IMR-90 (cell line): ENCODE measurements around the gene ESM1.

Experiments
- BHLHE40 ChIP-seq: fragments of 150-350 bp; IDR thresholded peaks from 2 replicates; pipeline ENCODE4 v1.6.1; 2016; ENCODE audit warnings: mild to moderate bottlenecking, low read depth, low read length
- CEBPB ChIP-seq: IDR thresholded peaks from 2 replicates; pipeline ENCODE4 v1.6.1; 2012; ENCODE audit warnings: low read depth, low read length, improper control_type of control experiment
- CTCF ChIP-seq: conservative IDR thresholded peaks from 2 replicates; pipeline ENCODE4 v1.5.1; 2012; ENCODE audit warnings: mild to moderate bottlenecking, low read depth, low read length, improper control_type of control experiment
- ELK1 ChIP-seq: fragments of 150-350 bp; IDR thresholded peaks from 2 replicates; pipeline ENCODE4 v1.6.1; 2016; ENCODE audit warnings: low read depth, mild to moderate bottlenecking, low read length, moderate library complexity, borderline replicate concordance
- MAFK ChIP-seq: IDR thresholded peaks from 2 replicates; pipeline ENCODE4 v1.6.1; 2012; ENCODE audit warnings: low read depth, low read length, improper control_type of control experiment
- MAZ ChIP-seq: IDR thresholded peaks from 2 replicates; pipeline ENCODE4 v1.6.1; 2012; ENCODE audit warnings: low read depth, mild to moderate bottlenecking, low read length, improper control_type of control experiment, moderate library complexity, borderline replicate concordance
- MXI1 ChIP-seq: IDR thresholded peaks from 2 replicates; pipeline ENCODE4 v1.6.1; 2012; ENCODE audit warnings: low read depth, mild to moderate bottlenecking, low read length, moderate library complexity, borderline replicate concordance
- POLR2A ChIP-seq: IDR thresholded peaks from 2 replicates; pipeline ENCODE4 v1.6.1; 2012; ENCODE audit warnings: mild to moderate bottlenecking, low read depth, low read length
- RAD21 ChIP-seq: IDR thresholded peaks from 2 replicates; pipeline ENCODE4 v1.6.1; 2012; ENCODE audit warnings: low read length, improper control_type of control experiment
- RFX5 ChIP-seq: IDR thresholded peaks from 2 replicates; pipeline ENCODE4 v1.8.0; 2012; ENCODE audit warnings: low read depth, mild to moderate bottlenecking, low read length, moderate library complexity
- SMC3 ChIP-seq: fragments of 150-350 bp; IDR thresholded peaks from 2 replicates; pipeline ENCODE4 v1.6.1; 2016; ENCODE audit warnings: low read depth, mild to moderate bottlenecking, antibody characterized with exemption, low read length, moderate library complexity
- USF2 ChIP-seq: fragments of 150-350 bp; IDR thresholded peaks from 2 replicates; pipeline ENCODE4 v1.6.1; 2017; ENCODE audit warnings: mild to moderate bottlenecking, antibody characterized with exemption, low read length, low read depth

GRCh38 chr5:54994628-54995027 is 9.2 kb upstream of the ESM1 start:
- TF ChIP-seq CTCF (no peak), ELK1 (no peak), USF2 (no peak), POLR2A (no peak), BHLHE40 (no peak), RFX5 (no peak), RAD21 (no peak), CEBPB (no peak), MAFK (no peak), SMC3 (no peak), MAZ (no peak), MXI1 (no peak)
